GM21723 (cell line): ENCODE data around the gene PPP6R2.

ENCODE experiments used
- ATAC-seq: cut with Tn5 transposase; IDR thresholded peaks from one replicate; pipeline ENCODE4 v1.9.1; 2021; ENCODE audit warnings: mild to moderate bottlenecking, moderate library complexity; ENCODE audit not compliant: unreplicated experiment

The PPP6R2 gene

GRCh38 chr22:50443197-50443596 lies 100.1 kb downstream of the PPP6R2 start:
- no peak for ATAC-seq

- no peak for ATAC-seq
Observed at GRCh38 chr22:50443801-50444625, 100.9 kb downstream of the PPP6R2 start.

- no peak for ATAC-seq
Observed at GRCh38 chr22:50444663-50445062, 101.5 kb downstream of the PPP6R2 start.

- ATAC-seq = no peak
Observed at GRCh38 chr22:50445071-50445879, 102.1 kb downstream of the PPP6R2 start.

- ATAC-seq = no peak
Observed at GRCh38 chr22:50445880-50446707, 103.0 kb downstream of the PPP6R2 start.

GRCh38 chr22:50446708-50447575 lies 103.8 kb downstream of the PPP6R2 start:
- no peak for ATAC-seq

GRCh38 chr22:50447576-50448551 lies 104.7 kb downstream of the PPP6R2 start:
- no peak for ATAC-seq

GRCh38 chr22:50452649-50453048 lies 109.5 kb downstream of the PPP6R2 start:
- no peak for ATAC-seq

- no peak for ATAC-seq
Observed at GRCh38 chr22:50454556-50455075, 111.5 kb downstream of the PPP6R2 start.

GRCh38 chr22:50455201-50455600 lies 112.1 kb downstream of the PPP6R2 start:
- no peak for ATAC-seq

GRCh38 chr22:50456026-50456425 lies 112.9 kb downstream of the PPP6R2 start:
- no peak for ATAC-seq

- no peak for ATAC-seq
Observed at GRCh38 chr22:50456466-50457234, 113.5 kb downstream of the PPP6R2 start.

- ATAC-seq = no peak
Observed at GRCh38 chr22:50459016-50459415, 115.9 kb downstream of the PPP6R2 start.

GRCh38 chr22:50459496-50460140 lies 116.5 kb downstream of the PPP6R2 start:
- ATAC-seq = no peak

- no peak for ATAC-seq
Observed at GRCh38 chr22:50460938-50461337, 117.8 kb downstream of the PPP6R2 start.

- no peak for ATAC-seq
Observed at GRCh38 chr22:50461536-50461935, 118.4 kb downstream of the PPP6R2 start.

GRCh38 chr22:50461979-50462540 lies 118.9 kb downstream of the PPP6R2 start:
- ATAC-seq = no peak
